GM18520 (cell line): ENCODE results near the gene FOS.
"Not testable (repeated sequence)": the region's sequence is repeated elsewhere in the genome, so short reads cannot be mapped to it uniquely, and the experiment has no call there.

Experiments
- ATAC-seq: cut with Tn5 transposase; IDR thresholded peaks from one replicate; pipeline ENCODE4 v1.9.1; 2021; ENCODE audit not compliant: unreplicated experiment

Gene FOS

DNA sequence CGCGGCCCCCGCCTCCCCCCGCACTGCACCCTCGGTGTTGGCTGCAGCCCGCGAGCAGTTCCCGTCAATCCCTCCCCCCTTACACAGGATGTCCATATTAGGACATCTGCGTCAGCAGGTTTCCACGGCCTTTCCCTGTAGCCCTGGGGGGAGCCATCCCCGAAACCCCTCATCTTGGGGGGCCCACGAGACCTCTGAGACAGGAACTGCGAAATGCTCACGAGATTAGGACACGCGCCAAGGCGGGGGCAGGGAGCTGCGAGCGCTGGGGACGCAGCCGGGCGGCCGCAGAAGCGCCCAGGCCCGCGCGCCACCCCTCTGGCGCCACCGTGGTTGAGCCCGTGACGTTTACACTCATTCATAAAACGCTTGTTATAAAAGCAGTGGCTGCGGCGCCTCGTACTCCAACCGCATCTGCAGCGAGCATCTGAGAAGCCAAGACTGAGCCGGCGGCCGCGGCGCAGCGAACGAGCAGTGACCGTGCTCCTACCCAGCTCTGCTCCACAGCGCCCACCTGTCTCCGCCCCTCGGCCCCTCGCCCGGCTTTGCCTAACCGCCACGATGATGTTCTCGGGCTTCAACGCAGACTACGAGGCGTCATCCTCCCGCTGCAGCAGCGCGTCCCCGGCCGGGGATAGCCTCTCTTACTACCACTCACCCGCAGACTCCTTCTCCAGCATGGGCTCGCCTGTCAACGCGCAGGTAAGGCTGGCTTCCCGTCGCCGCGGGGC lies at the start of gene FOS:
FOS (plus strand) TSS at position 407 of the 731 bp plus-strand sequence; CDS start at position 562, 155 bp downstream.
- peak; percentile 72 for ATAC-seq

- no peak for ATAC-seq
Measured at GRCh38 chr14:75229661-75230139, 48.9 kb upstream of the FOS start.

DNA sequence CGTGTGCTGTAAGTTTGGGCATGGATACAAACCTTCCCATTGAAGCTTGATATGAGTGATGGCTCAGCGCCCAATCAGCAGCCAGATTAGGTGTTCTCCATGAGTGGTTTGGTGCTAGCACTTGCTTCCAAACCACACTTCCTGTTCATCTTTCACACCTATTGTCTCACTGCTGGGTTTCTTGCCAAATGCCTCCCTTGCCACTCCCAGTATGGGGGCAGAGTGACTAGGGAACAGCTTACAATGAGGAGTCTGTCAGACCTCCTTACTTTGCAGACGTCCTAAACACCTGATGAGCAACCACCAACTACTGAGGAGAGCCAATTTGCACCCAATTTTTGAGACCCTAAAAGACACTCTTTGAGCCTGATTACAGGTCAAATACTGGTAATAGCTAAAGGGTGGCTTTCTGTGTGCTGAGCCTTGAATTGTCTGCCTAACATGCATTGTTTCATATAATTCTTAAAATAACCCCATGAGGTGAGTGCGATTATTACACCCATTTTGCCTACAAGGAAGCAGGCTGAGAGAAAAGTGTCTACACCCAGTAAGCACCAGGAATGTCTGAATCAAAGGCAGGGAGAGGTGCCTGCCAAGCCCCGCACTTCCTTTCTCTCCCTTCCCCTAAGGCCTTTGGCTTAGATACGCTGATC lies 48.4 kb upstream of the FOS start:
- ATAC-seq: peak; percentile 37

GRCh38 chr14:75231320-75231719 lies 47.3 kb upstream of the FOS start:
- peak; percentile 29 for ATAC-seq

- ATAC-seq: no peak
Measured at GRCh38 chr14:75232191-75232590, 46.4 kb upstream of the FOS start.

GRCh38 chr14:75232597-75232996 lies 46.0 kb upstream of the FOS start:
- ATAC-seq: no peak

DNA sequence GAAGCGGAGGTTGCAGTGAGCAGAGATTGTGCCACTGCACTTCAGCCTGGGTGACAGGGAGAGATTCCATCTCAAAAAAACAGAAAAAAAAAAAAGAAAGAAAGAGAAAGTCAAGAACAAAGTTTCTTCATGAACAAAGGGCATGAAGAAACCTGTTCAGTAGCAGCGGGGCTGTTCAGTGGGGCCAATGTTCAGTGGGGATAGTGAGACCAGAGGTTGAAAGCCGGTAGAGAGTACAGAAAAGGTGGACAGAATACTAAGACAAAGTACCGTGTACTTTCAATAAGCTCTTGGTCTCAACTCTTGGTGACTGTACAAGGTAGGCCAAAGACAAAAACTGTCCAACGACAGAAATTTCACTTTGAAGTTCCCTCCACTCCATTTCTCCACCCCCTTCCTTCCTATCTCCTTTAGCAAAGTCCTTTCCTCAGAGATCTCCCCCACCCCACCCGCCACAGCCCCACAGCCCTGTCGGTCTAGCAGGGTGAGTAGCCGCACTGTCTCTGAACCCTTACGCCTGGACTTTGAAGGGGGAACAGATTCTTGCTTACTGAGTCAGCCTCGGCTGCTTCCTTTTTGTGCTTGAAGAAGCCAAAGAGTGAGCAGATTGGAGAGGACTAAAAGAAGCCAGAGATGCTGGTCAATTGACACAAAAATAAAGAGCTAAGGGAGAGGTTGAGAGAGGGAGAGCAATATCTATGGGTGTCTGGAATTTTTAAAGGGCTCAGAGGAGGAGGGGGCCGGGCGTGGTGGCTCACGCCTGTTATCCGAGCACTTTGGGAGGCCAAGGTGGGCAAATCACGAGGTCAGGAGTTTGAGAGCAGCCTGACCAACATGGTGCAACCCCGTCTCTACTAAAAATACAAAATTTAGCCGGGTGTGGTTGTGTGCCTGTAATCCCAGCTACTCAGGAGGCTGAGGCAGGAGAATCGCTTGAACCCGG lies 44.2 kb upstream of the FOS start:
- ATAC-seq: no peak

- ATAC-seq: not testable (repeated sequence)
Measured at GRCh38 chr14:75235198-75235597, 43.4 kb upstream of the FOS start.

DNA sequence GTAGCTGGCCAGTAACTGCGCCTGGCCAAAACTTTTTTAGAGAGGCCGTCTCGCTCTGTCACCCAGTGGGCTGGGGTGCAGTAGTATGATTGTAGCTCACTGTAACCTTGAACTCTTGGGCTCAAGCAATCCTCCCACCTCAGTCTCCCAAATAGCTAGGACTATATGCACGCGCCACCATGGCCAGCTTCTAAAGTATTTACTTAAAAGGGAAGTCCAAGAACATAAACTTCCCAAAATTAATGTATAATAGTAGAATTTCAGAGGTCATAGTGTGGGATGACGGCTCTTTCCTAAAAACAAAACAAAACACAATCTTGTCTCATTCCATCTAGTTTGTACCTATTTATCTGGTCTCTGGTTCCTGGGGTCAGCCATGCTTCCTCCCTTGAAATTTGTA lies 42.2 kb upstream of the FOS start:
- ATAC-seq: no peak

- ATAC-seq: no peak
Measured at GRCh38 chr14:75236901-75237419, 41.7 kb upstream of the FOS start.

DNA sequence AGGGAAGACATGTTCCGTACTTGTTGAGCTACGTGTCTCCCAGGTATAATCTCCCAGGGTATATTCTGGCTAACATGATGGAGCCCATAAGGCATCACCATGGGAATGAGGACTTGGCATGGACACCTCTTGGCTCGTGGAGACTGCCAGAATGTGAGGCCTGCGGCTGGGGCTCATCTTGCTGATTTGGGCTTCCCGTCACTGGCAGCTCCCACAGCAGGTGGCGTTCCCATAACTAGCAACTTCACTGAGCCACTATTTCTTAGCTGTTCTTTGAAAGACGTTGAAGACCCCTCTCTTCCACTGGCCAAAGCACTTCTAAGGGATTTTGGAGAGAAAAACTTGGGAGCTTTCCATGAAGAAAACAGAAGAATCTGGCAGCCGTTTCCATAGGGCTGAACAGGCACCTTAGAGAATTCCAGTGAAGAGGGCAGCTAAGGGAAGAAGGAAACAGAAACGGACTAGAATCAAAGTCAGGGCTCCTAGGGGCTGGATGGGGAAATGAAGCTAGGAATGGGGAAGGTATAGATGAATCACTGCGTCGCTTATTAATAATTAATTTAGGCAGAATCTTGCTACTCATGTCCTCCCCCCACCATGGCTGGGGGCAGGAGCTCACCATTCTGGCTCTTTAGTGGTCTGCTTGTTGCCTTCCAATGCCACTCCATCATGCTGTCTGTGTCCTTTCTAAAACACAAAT lies 39.7 kb upstream of the FOS start:
- no peak for ATAC-seq

DNA sequence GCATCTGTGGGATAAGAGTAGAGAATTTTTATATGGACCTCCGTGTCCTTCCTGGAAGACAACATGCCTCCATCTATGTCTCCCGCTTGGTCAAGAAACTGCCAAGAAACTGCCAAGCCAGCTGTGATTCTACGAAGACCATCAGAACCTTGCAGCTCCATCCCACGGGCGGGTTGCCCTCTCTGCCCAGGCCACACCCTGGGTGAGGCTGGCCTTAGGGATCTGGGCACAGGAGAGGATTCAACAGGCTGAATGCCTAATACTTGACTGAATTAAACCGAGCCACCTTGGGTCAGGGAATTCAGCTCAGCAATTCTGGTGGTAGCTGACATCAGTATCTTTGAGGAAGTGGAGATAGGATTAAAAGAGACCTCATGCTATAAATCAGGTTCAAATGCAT lies 37.8 kb upstream of the FOS start:
- no peak for ATAC-seq

DNA sequence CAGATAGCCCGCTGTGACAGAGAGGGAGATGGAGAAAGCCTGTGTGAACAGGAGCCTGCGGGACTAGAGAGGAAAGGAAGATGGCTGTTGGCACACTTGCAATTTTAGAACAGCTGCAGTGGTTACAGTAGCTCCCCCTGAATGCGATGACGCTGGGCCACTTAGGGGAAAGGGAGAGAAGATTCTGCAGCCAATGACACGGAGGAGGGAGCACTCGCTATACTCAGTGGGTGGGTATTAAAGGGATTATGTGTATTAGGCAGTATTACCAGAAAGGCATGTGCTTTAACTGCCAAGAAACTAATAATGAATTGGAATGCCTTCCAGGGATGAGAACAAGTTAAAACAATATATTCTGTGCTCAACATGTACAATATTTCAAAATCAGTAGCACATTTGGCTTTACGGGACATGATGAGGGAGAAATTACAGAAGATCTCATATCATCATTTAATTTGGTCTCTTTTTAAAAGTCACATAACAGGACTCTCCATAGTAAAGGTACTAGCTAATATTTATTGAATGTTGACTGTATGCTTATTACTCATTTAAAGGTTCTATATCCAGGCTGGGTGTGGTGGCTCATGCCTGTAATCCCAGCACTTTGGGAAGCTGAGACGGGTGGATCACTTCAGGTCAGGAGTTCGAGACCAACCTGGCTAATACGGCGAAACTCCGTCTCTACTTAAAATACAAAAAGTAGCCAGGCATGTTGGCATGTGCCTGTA lies 35.9 kb upstream of the FOS start:
- no peak for ATAC-seq

DNA sequence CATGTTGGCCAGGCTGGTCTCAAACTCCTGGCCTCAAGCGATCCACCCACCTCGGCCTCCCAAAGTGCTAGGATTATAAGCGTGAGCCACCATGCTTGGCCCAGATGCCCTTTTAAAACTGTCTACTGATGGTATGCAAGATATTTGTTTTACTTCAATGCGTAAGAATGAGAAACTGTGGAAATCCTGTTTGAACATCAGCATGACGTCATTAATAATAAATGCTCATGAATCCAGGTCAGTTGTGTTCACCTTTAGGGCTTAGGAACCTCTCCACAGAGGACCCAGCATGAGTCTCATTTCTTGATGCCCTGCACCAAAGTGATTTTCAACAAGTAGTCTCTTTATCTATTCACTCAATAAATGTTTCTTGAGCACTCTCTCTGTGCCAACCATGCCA lies 34.5 kb upstream of the FOS start:
- no peak for ATAC-seq

DNA sequence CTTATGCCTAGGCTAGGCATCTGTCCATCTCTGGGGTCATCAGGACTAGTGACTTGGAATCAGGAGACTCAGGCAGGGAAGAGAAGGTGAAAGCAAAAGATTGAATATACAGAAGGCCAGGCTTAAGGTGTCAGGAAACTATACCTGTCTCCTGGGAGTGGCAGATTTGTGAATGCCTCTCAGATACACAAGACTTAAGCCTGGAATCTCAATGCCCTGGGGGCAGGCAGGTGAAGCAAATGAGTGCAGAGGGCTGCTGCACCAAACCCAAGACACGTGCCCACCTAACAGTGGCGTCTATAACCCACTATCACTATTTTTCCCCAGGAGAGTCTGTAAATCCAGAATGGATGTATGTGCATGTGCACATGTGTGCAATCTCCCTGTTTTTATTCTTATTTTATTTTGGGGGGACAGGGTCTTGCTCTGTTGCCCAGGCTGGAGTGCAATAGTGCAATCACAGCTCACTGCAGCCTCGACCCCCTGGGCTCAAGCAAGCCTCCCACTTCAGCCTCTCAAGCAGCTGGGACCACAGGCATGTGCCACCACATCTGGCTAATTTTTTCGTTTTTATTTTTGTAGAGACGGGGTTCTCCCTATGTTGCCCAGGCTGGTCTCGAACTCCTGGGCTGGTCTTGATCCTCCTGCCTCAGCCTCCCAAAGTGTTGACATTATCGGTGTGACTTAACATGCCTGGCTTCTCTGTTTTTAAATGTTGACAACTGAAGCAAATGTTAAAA lies 31.9 kb upstream of the FOS start:
- ATAC-seq: no peak

GRCh38 chr14:75247286-75247922 lies 31.2 kb upstream of the FOS start:
- ATAC-seq: no peak

DNA sequence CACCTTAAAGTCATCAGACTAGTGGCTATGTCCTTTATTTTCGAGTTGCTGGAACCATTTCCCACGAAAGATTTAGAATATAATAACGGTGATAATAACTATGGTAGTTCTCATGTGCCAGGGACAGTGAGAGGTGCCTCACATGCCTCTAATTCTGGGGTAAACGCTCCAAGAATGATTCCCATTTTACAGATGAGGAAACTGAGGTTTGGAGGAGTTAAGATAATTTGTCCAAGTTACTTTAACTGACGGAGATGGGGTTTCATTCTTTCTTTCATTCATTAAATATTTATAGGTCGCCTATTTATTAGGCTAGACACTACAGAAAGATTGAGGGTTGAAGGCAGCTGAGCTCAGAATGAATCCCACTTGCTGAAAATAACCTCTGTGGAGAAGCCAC lies 30.7 kb upstream of the FOS start:
- no peak for ATAC-seq

DNA sequence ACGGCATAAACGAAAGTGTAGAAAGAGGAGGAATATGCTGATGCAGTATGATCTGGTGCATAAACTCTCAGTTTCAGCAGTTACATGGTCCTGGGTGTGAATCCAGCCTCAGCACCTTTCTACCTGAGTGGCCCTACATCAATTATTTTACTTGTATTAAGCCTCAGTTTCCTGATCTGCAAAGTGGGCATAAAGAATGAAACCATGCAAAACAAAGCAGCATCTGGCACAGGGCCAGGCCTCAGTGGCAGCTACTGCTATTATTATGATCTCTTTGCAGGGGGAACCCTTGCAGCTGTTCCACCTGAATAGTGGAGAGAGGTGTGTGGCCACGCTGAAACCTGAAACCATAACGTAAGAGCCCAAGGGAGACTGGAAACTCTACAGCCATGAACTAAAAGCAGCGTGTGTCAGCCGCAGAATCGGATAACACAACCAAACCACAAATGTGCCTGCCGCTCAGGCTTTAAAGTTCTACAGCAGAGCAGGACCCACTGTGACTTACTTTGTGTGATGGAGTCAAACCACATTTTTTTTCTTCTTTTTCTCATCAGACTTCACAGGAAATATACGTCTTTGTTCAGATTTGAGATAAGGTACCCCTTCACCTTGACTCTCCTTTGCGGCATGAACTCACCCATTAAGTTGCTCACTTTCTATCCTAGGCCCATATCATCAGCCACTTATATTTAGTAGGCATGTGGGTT lies 29.2 kb upstream of the FOS start:
- ATAC-seq: peak; percentile 81
